ENCODE data around the gene VPS72. TPM values are rescaled to one million over a fixed set of nuclear protein-coding genes. Genes with fewer than 3 reads are reported as not detected.

The VPS72 gene
- total and polyA plus RNA-seq, 2 of the 13 experiments (the other 11 are each of a cell fraction or from before 2014, with no cell fraction given): 33.7 to 34.5 TPM

GRCh38 chr1:151165281-151165737, 24.7 kb downstream of the VPS72 start (continued):
- TF ChIP-seq ZBTB2 (CRISPR knock-in tag; IDR thresholded peaks at IDR 0.05; ENCODE audit: low read depth): no peak
- 0 out of 2 replicates have a peak, but pooled peaks have one; percentile 29 for TF ChIP-seq PATZ1 (CRISPR knock-in tag; IDR thresholded peaks at IDR 0.05)
- 0 out of 2 replicates have a peak, but pooled peaks have one; percentile 37 for TF ChIP-seq ZNF230 (CRISPR knock-in tag; IDR thresholded peaks at IDR 0.05)
- TF ChIP-seq MZF1 (CRISPR knock-in tag; IDR thresholded peaks at IDR 0.05; ENCODE audit: borderline replicate concordance): no peak
- peak; percentile 55; the same call in 1 of the 2 replicates for TF ChIP-seq KDM5B (CRISPR knock-in tag; IDR thresholded peaks at IDR 0.05; ENCODE audit: borderline replicate concordance)
- TF ChIP-seq KAT8 (CRISPR knock-in tag; IDR thresholded peaks at IDR 0.05): no peak
- TF ChIP-seq HIC2 (CRISPR knock-in tag; IDR thresholded peaks at IDR 0.05; ENCODE audit: low read depth): no peak
- no peak for TF ChIP-seq KDM6A (CRISPR knock-in tag; IDR thresholded peaks at IDR 0.05; ENCODE audit: low read depth)
- 0 out of 2 replicates have a peak, but pooled peaks have one; percentile 26 for TF ChIP-seq ARHGAP35 (CRISPR knock-in tag; IDR thresholded peaks at IDR 0.05; ENCODE audit: borderline replicate concordance)
- TF ChIP-seq NR2C2 (CRISPR knock-in tag; IDR thresholded peaks at IDR 0.05; ENCODE audit: borderline replicate concordance): peak; percentile 97; the same call in 1 of the 2 replicates
- no peak for TF ChIP-seq ZNF282 (IDR thresholded peaks at IDR 0.05; ENCODE audit: partially characterized antibody)
- no peak; the same call in 1 of the 2 replicates for TF ChIP-seq ZBTB7B (CRISPR knock-in tag; IDR thresholded peaks at IDR 0.05)
- TF ChIP-seq RFX1 (IDR thresholded peaks at IDR 0.05): no peak
- no peak for TF ChIP-seq HHEX (CRISPR knock-in tag; IDR thresholded peaks at IDR 0.05)
- TF ChIP-seq ZNF225 (CRISPR knock-in tag; IDR thresholded peaks at IDR 0.05): peak; percentile 56; the same call in 1 of the 2 replicates
- TF ChIP-seq RBM39 (IDR thresholded peaks at IDR 0.05; ENCODE audit: low read depth, low read length, poor library complexity, severe bottlenecking): peak; percentile 31
- TF ChIP-seq DR1 (CRISPR knock-in tag; IDR thresholded peaks at IDR 0.05): no peak
- TF ChIP-seq NCOR1 (IDR thresholded peaks at IDR 0.05; ENCODE audit: borderline replicate concordance, low read length): peak; percentile 31; the same call in 1 of the 2 replicates

Measured in HepG2 (cell line).